ENCODE measurements around the gene PLET1. TPM values are rescaled to one million over a fixed set of nuclear protein-coding genes. Genes with fewer than 3 reads are reported as not detected.

Gene PLET1
- polyA plus RNA-seq, 1 donor (not counting 4 experiments of a cell fraction or from before 2014, with no cell fraction given): not detected

DNA sequence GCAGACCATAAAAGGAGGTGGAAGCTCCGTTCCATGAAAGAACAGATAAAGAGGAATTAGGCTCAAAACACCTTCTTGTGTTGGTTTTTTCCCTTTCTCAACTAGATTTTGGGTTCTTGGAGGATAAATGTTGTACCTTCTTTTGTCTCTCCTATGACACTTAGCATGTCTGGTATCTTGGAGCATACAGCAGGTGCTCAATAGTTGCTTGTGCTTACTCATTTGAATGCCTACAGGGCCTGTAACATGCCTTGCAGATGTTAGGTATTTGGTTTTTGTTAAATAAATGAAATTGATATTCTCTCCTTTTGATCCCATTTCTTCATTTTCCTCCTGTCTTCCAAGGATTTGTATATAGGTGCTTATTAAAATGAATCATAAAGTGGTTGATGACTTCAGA is 16.4 kb upstream of the PLET1 start:
- FAIRE-seq: no peak
- Histone ChIP-seq H3K9ac (ENCODE audit: control insufficient read depth, extremely low read depth, insufficient read depth, low read length) (no peak overlapping the region), H3K27me3 (ENCODE audit: control insufficient read depth, extremely low read depth, insufficient read depth, low read length) (no peaks in the 10 kb centered on the region)

DNA sequence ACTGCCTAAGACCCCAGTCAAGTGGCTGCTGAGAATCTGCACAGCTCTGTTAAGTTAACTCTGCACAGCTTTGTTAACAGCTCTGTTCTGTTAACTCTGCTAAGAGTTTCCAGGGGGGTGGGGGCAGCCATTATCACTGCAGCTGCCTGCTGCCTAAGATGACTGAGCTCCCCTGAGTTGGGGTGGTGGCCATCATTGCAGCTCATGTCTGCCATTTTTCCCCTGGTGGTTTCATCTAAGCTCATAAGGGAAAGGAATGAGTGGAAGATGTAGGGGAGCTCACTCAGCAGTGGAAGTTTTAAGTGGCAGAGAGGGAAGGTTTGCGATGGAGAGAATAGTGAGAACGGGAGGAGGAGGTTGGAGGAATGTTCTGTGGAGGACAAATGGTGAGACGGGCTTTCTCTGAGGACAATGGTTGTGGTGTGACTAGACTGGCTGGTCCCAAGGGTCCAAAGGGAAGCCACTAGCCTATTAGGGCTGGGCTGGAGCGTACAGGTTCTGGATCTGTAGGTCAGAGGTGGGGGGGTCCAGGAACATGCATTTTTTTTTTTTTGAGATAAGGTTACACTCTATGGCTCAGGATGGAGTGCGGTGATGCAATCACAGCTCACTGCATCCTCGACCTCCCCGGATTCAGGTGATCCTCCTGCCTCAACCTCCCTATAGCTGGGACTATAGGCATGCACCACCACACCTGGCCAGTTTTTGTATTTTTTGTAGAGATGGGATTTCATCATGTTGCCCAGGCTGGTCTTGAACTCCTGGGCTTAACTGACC is 13.5 kb upstream of the PLET1 start:
- no peaks in the 10 kb centered on the region for H3K27me3 ChIP-seq (ENCODE audit: control insufficient read depth, extremely low read depth, insufficient read depth, low read length)
- H3K9me1 ChIP-seq (ENCODE audit: control insufficient read depth, extremely low read depth, insufficient read depth, low read length): no peaks in the 10 kb centered on the region
- H2AFZ ChIP-seq (ENCODE audit: control insufficient read depth, low read length): no peak overlapping the region
- dilution Hi-C loops (cut with MboI; ENCODE audit: extremely low pct_ligation_motif_present, low sequenced_read_pairs): no loop called here
- no peaks in the 10 kb centered on the region for H3K36me3 ChIP-seq (ENCODE audit: control insufficient read depth in 2 of 2, extremely low read depth in 1 of 2, insufficient read depth in 2 of 2, low read length in 2 of 2)
- TF ChIP-seq, protein P1, sequence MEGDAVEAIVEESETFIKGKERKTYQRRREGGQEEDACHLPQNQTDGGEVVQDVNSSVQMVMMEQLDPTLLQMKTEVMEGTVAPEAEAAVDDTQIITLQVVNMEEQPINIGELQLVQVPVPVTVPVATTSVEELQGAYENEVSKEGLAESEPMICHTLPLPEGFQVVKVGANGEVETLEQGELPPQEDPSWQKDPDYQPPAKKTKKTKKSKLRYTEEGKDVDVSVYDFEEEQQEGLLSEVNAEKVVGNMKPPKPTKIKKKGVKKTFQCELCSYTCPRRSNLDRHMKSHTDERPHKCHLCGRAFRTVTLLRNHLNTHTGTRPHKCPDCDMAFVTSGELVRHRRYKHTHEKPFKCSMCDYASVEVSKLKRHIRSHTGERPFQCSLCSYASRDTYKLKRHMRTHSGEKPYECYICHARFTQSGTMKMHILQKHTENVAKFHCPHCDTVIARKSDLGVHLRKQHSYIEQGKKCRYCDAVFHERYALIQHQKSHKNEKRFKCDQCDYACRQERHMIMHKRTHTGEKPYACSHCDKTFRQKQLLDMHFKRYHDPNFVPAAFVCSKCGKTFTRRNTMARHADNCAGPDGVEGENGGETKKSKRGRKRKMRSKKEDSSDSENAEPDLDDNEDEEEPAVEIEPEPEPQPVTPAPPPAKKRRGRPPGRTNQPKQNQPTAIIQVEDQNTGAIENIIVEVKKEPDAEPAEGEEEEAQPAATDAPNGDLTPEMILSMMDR (optimal IDR thresholded peaks at IDR 0.05 in 1 of 3, IDR thresholded peaks at IDR 0.05 in 1 of 3, conservative IDR thresholded peaks at IDR 0.05 in 1 of 3; ENCODE audit: extremely low read depth in 1 of 3, insufficient read depth in 2 of 3, low read length in 3 of 3): no peak
- TF ChIP-seq EZH2 (IDR thresholded peaks at IDR 0.05; ENCODE audit: low read length): no peak
- FAIRE-seq (no peak), DNase-seq (ENCODE audit: low read depth, low spot score) (no peak)
- no peaks in the 10 kb centered on the region for H3K79me2 ChIP-seq (ENCODE audit: control insufficient read depth, insufficient read depth, low read length)
- no peak overlapping the region for H3K4me3 ChIP-seq (ENCODE audit: control insufficient read depth in 2 of 3, extremely low read depth in 1 of 3, insufficient read depth in 2 of 3, low read depth in 1 of 3, low read length in 3 of 3)
- H3K9me3 ChIP-seq (ENCODE audit: control insufficient read depth, low read depth, low read length): no peaks in the 10 kb centered on the region
- no peak overlapping the region for H3K4me2 ChIP-seq (ENCODE audit: control insufficient read depth, extremely low read depth, insufficient read depth, low read depth, low read length)
- H3K4me1 ChIP-seq (ENCODE audit: control insufficient read depth, extremely low read depth, insufficient read depth, low read length): no peaks in the 10 kb centered on the region
- H4K20me1 ChIP-seq (ENCODE audit: control insufficient read depth, extremely low read depth, insufficient read depth, low read length): no peaks in the 10 kb centered on the region
- no peak overlapping the region for H3K27ac ChIP-seq (ENCODE audit: control insufficient read depth, insufficient read depth, low read length)
- H3K9ac ChIP-seq (ENCODE audit: control insufficient read depth, extremely low read depth, insufficient read depth, low read length): no peak overlapping the region

More for the DNA sequence above, 16.4 kb upstream of the PLET1 start:
- H4K20me1 ChIP-seq (ENCODE audit: control insufficient read depth, extremely low read depth, insufficient read depth, low read length): no peaks in the 10 kb centered on the region
- no peak overlapping the region for H3K27ac ChIP-seq (ENCODE audit: control insufficient read depth, insufficient read depth, low read length)
- peaks cover 5% of the 10 kb centered on the region for H3K4me1 ChIP-seq (ENCODE audit: control insufficient read depth, extremely low read depth, insufficient read depth, low read length)
- H3K36me3 ChIP-seq (ENCODE audit: control insufficient read depth in 2 of 2, extremely low read depth in 1 of 2, insufficient read depth in 2 of 2, low read length in 2 of 2): no peaks in the 10 kb centered on the region
- H3K9me3 ChIP-seq (ENCODE audit: control insufficient read depth, low read depth, low read length): no peaks in the 10 kb centered on the region
- H3K79me2 ChIP-seq (ENCODE audit: control insufficient read depth, insufficient read depth, low read length): no peaks in the 10 kb centered on the region
- H2AFZ ChIP-seq (ENCODE audit: control insufficient read depth, low read length): no peak overlapping the region
- H3K9me1 ChIP-seq (ENCODE audit: control insufficient read depth, extremely low read depth, insufficient read depth, low read length): no peaks in the 10 kb centered on the region
- no peak for DNase-seq (ENCODE audit: low read depth, low spot score)
- H3K4me3 ChIP-seq (ENCODE audit: control insufficient read depth in 2 of 3, extremely low read depth in 1 of 3, insufficient read depth in 2 of 3, low read depth in 1 of 3, low read length in 3 of 3): no peak overlapping the region
- dilution Hi-C loops (cut with MboI; ENCODE audit: extremely low pct_ligation_motif_present, low sequenced_read_pairs): no loop called here
- no peak overlapping the region for H3K4me2 ChIP-seq (ENCODE audit: control insufficient read depth, extremely low read depth, insufficient read depth, low read depth, low read length)
- TF ChIP-seq, protein P1 (optimal IDR thresholded peaks at IDR 0.05 in 1 of 3, IDR thresholded peaks at IDR 0.05 in 1 of 3, conservative IDR thresholded peaks at IDR 0.05 in 1 of 3; ENCODE audit: extremely low read depth in 1 of 3, insufficient read depth in 2 of 3, low read length in 3 of 3): no peak
- TF ChIP-seq EZH2 (IDR thresholded peaks at IDR 0.05; ENCODE audit: low read length): no peak

Measured in keratinocyte (primary cell).